Bronchial epithelial cell (primary cell): ENCODE data around the gene HYLS1. TPM values are rescaled to one million over a fixed set of nuclear protein-coding genes. Genes with fewer than 3 reads are reported as not detected.
A peak's percentile ranks its signal among the peaks of the same experiment; 100 is the strongest.

Source experiments
- DNase-seq: peaks from one replicate; pipeline ENCODE4 v3.0.0-alpha.2; 2010; ENCODE audit warnings: low read depth
- FAIRE-seq: peaks from 2 replicates; lab custom pipeline; 2011; peaks lifted over from hg19 to GRCh38; lab: Jason Lieb, UNC
- H3K27me3 ChIP-seq: 2 replicates; pipeline ENCODE4 v1.5.1; 2011; ENCODE audit warnings: low read length; ENCODE audit not compliant: control insufficient read depth, insufficient read depth
- H3K36me3 ChIP-seq: 2 replicates; pipeline ENCODE4 v1.5.1; 2011; ENCODE audit warnings: low read length; ENCODE audit not compliant: control insufficient read depth, insufficient read depth
- H3K4me3 ChIP-seq: 2 replicates; pipeline ENCODE4 v1.5.1; 2011; ENCODE audit warnings: mild to moderate bottlenecking, low read depth, low read length, control low read depth
- CTCF ChIP-seq: IDR thresholded peaks from 2 replicates; pipeline ENCODE4 v1.5.1; 2011; ENCODE audit warnings: mild to moderate bottlenecking, moderate library complexity, low read length, control low read depth, inconsistent platforms; ENCODE audit not compliant: insufficient read depth, severe bottlenecking
- total RNA-seq: library from RNA; depleted of rRNA; stranded (reverse); fragments of >200 nt; gene quantifications from 2 replicates; pipeline ENCODE4 v1.2.1, GENCODE V29; 2014

Gene HYLS1
- total RNA-seq, 1 donor from 2014 or later, result 2.9 TPM

GRCh38 chr11:125949271-125950177 is 62.1 kb downstream of the HYLS1 start:
- DNase-seq, result no peak
- peaks cover 2% of the 10 kb centered on the region for H3K27me3 ChIP-seq
- no peak for TF ChIP-seq CTCF
- FAIRE-seq, result peak; percentile 58
- H3K4me3 ChIP-seq, result no peak overlapping the region
- no peaks in the 10 kb centered on the region for H3K36me3 ChIP-seq

GRCh38 chr11:125950178-125950490 is 62.7 kb downstream of the HYLS1 start:
- no peaks in the 10 kb centered on the region for H3K36me3 ChIP-seq
- DNase-seq (no peak), FAIRE-seq (no peak)
- H3K27me3 ChIP-seq, result no peaks in the 10 kb centered on the region
- TF ChIP-seq CTCF, result no peak
- no peak overlapping the region for H3K4me3 ChIP-seq

Other genes starting within 250 kb of the HYLS1 start
- not detected in 2 replicates for gene ACRV1, start 206.8 kb upstream of the HYLS1 start, total RNA-seq
- not detected in 2 replicates for gene PATE1, start 141.4 kb upstream of the HYLS1 start, total RNA-seq
- not detected in 2 replicates for gene PATE2, start 108.8 kb upstream of the HYLS1 start, total RNA-seq
- not detected in 2 replicates for gene PATE3, start 99.5 kb upstream of the HYLS1 start, total RNA-seq
- not detected in 2 replicates for gene PATE4, start 54.4 kb upstream of the HYLS1 start, total RNA-seq
- gene PUS3, start 15.5 kb downstream of the HYLS1 start, total RNA-seq, result 11.6 and 19.5 TPM in 2 replicates
- not detected in 2 replicates for gene DDX25, start 16.8 kb downstream of the HYLS1 start, total RNA-seq
- gene VSIG10L2, start 58.4 kb downstream of the HYLS1 start, total RNA-seq, result 0.38 TPM in 1 of 2 replicates, not detected in the other
- 2.9 TPM in 2 replicates for gene CDON, start 175.2 kb downstream of the HYLS1 start, total RNA-seq